ENCODE data around the gene PYGB.

Gene PYGB

DNA sequence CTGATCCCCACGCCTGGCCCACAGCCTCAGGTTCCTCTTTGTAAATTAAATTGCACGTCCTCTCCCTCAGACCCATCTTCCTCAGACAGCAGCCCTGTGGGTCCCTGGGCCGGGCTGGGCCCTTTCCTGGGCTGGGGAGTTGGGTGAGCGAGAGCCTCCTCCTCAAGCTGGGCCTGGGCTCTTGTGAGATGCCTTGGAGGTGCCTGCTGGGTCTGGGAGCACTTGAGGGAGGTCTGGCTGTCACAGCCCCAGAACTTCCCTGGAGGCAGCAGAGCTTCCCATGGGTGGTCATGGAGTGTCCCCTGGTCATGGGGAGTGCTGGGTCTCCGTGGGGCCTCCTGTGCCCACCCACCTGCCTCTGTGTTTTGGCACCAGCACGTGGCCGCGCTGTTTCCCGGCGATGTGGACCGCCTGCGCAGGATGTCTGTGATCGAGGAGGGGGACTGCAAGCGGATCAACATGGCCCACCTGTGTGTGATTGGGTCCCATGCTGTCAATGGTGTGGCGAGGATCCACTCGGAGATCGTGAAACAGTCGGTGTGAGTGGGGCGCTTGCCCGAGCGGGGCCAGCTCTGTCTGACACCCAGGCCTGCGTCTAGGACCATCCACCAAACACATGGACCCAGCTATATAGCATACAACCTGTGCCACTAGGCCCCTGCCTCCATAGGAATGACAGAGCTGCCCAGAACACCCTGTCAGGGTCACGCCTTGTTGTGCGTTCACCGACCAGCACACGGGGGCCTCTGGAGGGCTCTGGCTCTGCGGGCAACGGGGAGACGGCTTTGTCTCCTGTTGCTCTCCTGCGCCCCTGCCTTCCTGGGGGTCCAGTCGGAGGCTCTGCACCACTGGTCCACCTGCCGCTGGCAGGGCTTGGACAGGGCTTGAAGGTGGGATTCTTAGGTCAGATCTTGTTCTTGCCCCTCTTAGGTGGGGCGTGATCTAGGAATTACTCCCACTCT is 33.0 kb downstream of the PYGB start:
- no peak for DNase-seq (ENCODE audit: low read depth in 4 of 4, low spot score in 1 of 4)

DNA sequence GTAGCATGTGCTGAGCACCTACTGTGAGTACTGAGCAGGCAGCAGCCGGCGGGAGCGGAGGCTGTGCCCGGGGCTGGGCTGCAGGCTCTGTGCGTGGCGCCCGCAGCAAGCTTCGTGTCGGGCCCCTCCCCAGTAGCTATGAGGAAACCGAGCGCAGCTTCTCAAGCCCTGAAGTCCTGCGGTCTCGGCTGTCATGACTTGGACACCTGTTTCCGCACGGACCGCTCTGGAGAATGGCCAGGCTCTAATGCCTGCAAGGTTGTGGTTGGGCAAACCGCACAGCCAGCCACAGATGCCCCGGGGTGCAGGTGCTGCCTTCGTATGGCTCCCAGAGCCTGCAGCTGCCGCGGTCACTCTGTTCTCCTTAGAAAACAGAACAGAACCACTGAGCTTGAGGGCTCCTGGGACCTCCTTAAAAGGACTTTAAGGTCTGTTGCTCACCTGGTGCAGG is 33.7 kb downstream of the PYGB start:
- DNase-seq (ENCODE audit: low read depth in 4 of 4, low spot score in 1 of 4) = no peak

DNA sequence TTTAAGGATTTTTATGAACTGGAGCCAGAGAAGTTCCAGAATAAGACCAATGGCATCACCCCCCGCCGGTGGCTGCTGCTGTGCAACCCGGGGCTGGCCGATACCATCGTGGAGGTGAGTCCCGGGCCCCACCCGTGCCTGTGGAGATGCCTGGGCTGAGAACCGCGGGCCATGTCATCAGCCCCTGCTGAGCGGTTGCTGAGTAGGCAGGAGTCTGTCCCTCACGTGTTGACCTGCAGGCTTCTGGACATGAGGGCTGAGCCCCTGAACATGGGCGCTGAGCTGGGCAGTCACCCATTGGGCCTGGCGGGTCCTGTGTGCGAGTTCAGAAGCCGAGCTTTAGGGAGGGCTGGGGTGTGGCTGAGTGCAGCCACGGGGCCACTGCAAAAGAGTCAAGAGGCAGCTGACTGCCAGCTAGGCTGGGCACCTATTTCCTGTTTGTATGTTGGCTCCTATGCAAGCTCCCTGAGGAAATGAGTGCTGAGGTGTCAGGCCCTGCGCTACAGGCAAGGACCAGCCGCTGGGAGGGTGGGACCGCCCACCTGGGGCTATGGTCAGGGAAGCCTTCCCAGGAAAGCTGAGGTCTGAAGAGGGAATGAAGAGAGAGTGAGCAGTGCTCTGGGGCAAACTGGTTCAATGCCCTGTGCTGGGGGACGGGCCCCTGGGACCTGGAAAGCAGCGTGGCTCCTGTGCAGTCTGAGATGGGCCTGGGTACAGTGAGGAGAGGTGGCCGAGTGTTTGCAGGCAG is 34.3 kb downstream of the PYGB start:
- no peak for DNase-seq (ENCODE audit: low read depth in 4 of 4, low spot score in 1 of 4)

DNA sequence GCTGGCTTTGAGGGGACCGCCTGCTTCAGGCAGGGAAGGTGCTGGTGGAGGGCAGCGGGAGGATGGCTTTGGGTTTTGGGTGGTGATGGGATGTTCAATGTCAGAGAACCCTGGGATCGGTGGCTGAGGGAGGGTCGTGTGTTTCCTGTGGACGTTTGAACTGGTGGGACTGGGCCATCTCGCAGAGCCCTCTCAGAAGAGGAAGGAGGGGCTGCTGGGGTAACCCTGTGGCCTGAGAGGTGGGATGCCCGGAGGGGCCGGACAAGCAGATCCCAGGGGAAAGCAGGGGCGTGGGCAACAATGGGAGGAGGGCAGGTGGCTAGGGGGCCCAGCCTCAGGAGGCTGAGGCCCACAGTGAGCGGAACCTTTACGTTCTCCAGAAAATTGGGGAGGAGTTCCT is 34.9 kb downstream of the PYGB start:
- DNase-seq (ENCODE audit: low read depth in 4 of 4, low spot score in 1 of 4) = no peak

DNA sequence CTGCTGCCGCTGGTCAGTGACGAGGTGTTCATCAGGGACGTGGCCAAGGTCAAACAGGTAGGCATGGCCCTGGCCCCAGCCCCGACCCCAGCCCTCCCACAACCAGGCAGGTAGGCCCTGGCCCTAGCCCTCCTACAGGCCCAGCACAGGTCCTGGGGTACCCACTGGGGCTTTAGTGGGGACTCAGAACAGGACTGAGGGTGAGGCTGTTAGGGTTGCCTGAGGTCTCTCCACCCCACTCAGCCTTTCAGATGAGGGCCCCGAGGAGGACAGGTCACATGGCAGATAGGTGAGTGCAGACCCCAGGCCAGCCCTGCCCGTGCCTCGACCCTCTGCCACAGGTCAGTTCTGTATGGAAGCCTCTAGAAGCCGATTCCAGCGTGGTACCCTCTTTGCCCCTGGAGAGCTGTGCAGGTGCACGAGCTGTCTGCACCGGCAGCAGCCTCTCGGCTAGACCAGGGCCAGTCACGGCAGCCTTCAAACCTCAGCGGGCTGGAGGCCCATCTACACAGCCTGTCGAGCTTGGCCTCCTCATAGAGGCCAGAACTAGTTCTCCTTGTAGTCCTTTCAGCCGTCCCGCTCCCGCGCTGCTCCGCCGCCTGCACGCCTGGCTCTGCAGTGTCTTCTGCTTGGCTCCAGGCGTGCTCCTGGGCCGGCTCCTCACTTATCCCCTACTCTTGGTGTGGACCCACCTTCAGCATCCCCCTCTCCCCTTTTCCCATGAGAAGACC is 35.5 kb downstream of the PYGB start:
- no peak for DNase-seq (ENCODE audit: low read depth in 4 of 4, low spot score in 1 of 4)

DNA sequence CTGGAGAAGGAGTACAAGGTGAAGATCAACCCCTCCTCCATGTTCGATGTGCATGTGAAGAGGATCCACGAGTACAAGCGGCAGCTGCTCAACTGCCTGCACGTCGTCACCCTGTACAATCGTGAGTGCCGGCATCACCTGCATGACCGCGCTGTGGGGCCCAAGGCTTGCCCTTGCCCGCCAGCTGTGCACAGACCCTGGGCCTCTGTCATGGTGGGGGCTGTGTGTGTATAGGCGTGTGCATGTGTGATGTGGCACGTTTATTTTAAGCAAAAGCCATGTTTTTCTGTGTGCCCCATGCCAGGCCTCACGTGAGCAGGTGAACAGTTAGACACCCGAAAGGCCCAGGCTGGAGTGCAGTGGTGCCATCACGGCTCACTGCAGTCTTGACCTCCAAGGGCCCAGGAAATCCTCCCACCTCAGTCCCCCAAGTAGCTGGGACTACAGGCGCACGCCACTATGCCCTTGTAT is 36.3 kb downstream of the PYGB start:
- no peak for DNase-seq (ENCODE audit: low read depth in 4 of 4, low spot score in 1 of 4)

GRCh38 chr20:25285091-25285647 is 37.3 kb downstream of the PYGB start:
- DNase-seq (ENCODE audit: low read depth in 4 of 4, low spot score in 1 of 4) = no peak

DNA sequence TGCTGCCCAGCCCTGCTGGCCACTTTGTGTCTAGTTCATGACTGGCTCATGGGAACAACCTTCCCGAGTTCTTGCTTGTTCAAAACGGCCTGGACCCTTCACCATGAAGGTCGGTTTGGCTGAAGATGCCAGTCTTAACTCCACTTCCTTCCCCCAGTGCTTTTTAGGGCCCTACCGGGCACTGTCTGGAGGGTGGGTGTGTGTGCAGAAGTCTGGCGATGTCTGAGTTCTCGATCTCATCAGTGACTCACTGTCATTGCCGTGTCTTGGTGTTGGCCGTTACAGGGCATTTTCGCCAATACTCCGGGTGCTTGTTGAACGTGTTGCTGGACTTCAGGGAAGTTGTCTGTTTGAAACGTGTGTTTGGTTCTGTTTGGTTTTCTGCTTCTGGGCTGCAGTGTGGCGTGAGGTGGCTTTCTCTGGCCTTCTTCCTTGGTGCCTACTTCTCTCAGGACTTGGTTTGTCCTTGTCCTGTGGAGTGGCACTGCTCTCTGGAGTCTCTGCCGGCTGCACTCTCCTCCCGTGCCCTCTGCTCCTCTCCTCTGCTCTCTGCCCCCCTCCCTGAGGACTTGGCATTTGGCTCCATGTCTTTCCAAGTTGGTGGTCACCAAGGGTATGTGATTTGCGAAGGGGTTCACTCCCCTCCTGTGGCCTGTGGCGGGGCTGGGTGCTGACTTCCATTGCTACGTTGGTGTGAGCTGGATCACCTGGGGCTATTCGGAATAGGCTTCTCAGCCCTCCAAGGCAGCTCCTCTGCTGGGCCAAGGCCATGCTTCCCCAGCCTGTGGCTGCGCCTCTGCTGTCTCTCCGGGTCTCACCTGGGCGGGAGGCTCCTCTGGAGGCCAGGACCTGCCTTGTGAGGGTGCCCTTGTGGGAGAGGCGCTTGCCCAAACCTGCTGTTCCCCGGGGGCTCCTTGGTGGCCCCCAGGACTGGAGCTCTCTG is 38.2 kb downstream of the PYGB start:
- no peak for DNase-seq (ENCODE audit: low read depth in 4 of 4, low spot score in 1 of 4)

DNA sequence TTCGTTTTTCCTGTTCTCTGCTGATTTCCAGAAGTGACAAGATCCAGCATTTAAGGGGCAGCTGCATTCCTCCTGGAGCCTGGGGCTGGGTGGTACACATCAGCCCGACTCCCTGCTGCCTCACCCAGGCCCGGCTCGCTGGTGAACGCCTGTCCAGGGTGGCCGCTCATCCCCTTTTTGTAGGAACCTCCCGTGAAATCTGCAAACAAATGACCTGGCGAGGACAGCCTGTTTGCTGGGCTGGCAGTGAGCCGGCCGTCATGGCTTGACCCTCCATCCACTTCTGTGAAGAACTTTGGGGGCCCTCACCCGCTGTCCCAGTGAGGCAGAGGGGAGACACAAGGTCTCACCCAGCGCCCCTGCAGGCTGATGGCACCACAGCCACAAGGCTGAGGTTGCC is 39.0 kb downstream of the PYGB start:
- DNase-seq (ENCODE audit: low read depth in 4 of 4, low spot score in 1 of 4) = no peak

- no peak for DNase-seq (ENCODE audit: low read depth in 4 of 4, low spot score in 1 of 4)
Observed at GRCh38 chr20:25287631-25288290, 39.9 kb downstream of the PYGB start.

- DNase-seq (ENCODE audit: low read depth in 4 of 4, low spot score in 1 of 4) = no peak
Observed at GRCh38 chr20:25288291-25289181, 40.7 kb downstream of the PYGB start.

- no peak for DNase-seq (ENCODE audit: low read depth in 4 of 4, low spot score in 1 of 4)
Observed at GRCh38 chr20:25289886-25290597, 42.2 kb downstream of the PYGB start.

GRCh38 chr20:25290646-25291431 is 43.0 kb downstream of the PYGB start:
- no peak for DNase-seq (ENCODE audit: low read depth in 4 of 4, low spot score in 1 of 4)

DNA sequence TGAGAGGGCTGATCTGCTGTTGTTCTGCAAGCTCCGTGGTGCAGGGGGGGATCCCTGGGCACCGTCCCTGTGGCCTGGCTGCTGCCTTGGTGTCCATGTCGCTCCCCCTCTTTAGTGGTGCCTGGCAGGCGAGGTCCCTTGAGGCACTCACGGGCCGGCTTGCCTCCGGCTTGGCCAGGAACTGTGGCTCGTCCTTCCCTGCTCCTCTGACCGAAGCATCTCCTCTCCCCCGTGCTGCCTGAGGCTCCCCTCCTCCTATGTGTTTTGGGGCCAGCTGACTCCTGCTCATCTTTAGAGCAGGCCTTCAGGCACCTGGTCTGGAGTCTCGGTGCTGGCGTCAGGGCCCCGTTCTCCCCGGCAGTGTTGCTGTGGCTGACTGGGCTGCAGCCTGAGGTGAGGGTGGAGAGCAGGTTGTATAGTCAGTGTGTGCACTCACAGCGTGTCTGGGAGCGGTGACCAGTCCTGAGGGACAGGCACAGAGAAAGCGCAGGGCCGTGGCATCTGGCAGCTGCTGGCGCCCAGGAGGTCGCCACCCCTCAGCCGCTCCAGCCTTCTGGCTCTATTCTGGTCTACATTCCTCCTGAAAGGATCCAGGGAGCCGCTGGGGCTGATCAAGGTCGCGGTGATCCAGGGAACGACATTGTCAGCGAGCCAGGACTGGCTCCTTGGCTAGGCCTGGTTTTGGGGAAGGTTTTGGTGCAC is 43.7 kb downstream of the PYGB start:
- no peak for DNase-seq (ENCODE audit: low read depth in 4 of 4, low spot score in 1 of 4)

- no peak for DNase-seq (ENCODE audit: low read depth in 4 of 4, low spot score in 1 of 4)
Observed at GRCh38 chr20:25292176-25292891, 44.4 kb downstream of the PYGB start.

- DNase-seq (ENCODE audit: low read depth in 4 of 4, low spot score in 1 of 4) = no peak
Observed at GRCh38 chr20:25293507-25293906, 45.6 kb downstream of the PYGB start.
